Inferior parietal cortex (tissue), 1 donor: ENCODE results near the gene KCNG3.
A peak's percentile ranks its signal among the peaks of the same experiment; 100 is the strongest.

ENCODE experiments used
- DNase-seq: peaks from one replicate; pipeline ENCODE4 v3.0.0-alpha.2; 2016; ENCODE audit errors: extremely low spot score

Gene KCNG3

GRCh38 chr2:42493468-42494354 is at the start of gene KCNG3:
Gene KCNG3, minus strand, starts transcription at chr2:42493982. Its CDS starts 481 bp downstream, at chr2:42493501.
- no peak for DNase-seq

GRCh38 chr2:42542871-42543270 is 49.1 kb upstream of the KCNG3 start:
- no peak for DNase-seq

- no peak for DNase-seq
Observed at GRCh38 chr2:42537493-42537892, 43.7 kb upstream of the KCNG3 start.

- no peak for DNase-seq
Observed at GRCh38 chr2:42532397-42532796, 38.6 kb upstream of the KCNG3 start.

- DNase-seq: no peak
Observed at GRCh38 chr2:42523341-42523740, 29.6 kb upstream of the KCNG3 start.

- DNase-seq: no peak
Observed at GRCh38 chr2:42522035-42522434, 28.3 kb upstream of the KCNG3 start.

- DNase-seq: no peak
Observed at GRCh38 chr2:42519624-42520023, 25.8 kb upstream of the KCNG3 start.

- no peak for DNase-seq
Observed at GRCh38 chr2:42516418-42516901, 22.7 kb upstream of the KCNG3 start.

GRCh38 chr2:42513252-42513918 is 19.6 kb upstream of the KCNG3 start:
- DNase-seq: peak; percentile 42

GRCh38 chr2:42510608-42511243 is 16.9 kb upstream of the KCNG3 start:
- no peak for DNase-seq

GRCh38 chr2:42510191-42510590 is 16.4 kb upstream of the KCNG3 start:
- no peak for DNase-seq

GRCh38 chr2:42504364-42505230 is 10.8 kb upstream of the KCNG3 start:
- no peak for DNase-seq

- DNase-seq: no peak
Observed at GRCh38 chr2:42503291-42503690, 9.5 kb upstream of the KCNG3 start.

GRCh38 chr2:42498497-42498896 is 4.7 kb upstream of the KCNG3 start:
- DNase-seq: no peak

- DNase-seq: no peak
Observed at GRCh38 chr2:42495611-42496010, 1.8 kb upstream of the KCNG3 start.

- no peak for DNase-seq
Observed at GRCh38 chr2:42495234-42495581, 1.4 kb upstream of the KCNG3 start.

- peak; percentile 83 for DNase-seq
Observed at GRCh38 chr2:42494355-42495233, 812 bp upstream of the KCNG3 start.

GRCh38 chr2:42492691-42493467 is 903 bp downstream of the KCNG3 start:
- DNase-seq: no peak

- DNase-seq: no peak
Observed at GRCh38 chr2:42488297-42488696, 5.5 kb downstream of the KCNG3 start.
